NCI-H1417 treated with DMSO at 0.1 percent for 48 hours (cell line): Measurements from ENCODE around the gene POU2F2.
"Not testable (repeated sequence)": the region's sequence is repeated elsewhere in the genome, so short reads cannot be mapped to it uniquely, and the experiment has no call there.

Experiments used
- DNase-seq: peaks from one replicate; lab custom pipeline; 2025; lab: John Stamatoyannopoulos, UW

The POU2F2 gene

GRCh38 chr19:42100241-42100640 lies 32.0 kb downstream of the POU2F2 start:
- not testable (repeated sequence) for DNase-seq

- DNase-seq = no peak
Measured at GRCh38 chr19:42099336-42099925, 32.8 kb downstream of the POU2F2 start.

- no peak for DNase-seq
Measured at GRCh38 chr19:42098781-42099180, 33.5 kb downstream of the POU2F2 start.

- no peak for DNase-seq
Measured at GRCh38 chr19:42097461-42097860, 34.8 kb downstream of the POU2F2 start.

- no peak for DNase-seq
Measured at GRCh38 chr19:42096255-42096837, 35.9 kb downstream of the POU2F2 start.

- no peak for DNase-seq
Measured at GRCh38 chr19:42095814-42096230, 36.4 kb downstream of the POU2F2 start.

GRCh38 chr19:42095142-42095813 lies 37.0 kb downstream of the POU2F2 start:
- DNase-seq = no peak

- no peak for DNase-seq
Measured at GRCh38 chr19:42093926-42094325, 38.3 kb downstream of the POU2F2 start.

GRCh38 chr19:42093505-42093904 lies 38.7 kb downstream of the POU2F2 start:
- DNase-seq = no peak

- DNase-seq = no peak
Measured at GRCh38 chr19:42092350-42092749, 39.9 kb downstream of the POU2F2 start.

GRCh38 chr19:42091742-42092141 lies 40.5 kb downstream of the POU2F2 start:
- DNase-seq = no peak

GRCh38 chr19:42091300-42091699 lies 40.9 kb downstream of the POU2F2 start:
- DNase-seq = no peak

GRCh38 chr19:42090672-42091071 lies 41.6 kb downstream of the POU2F2 start:
- no peak for DNase-seq

- DNase-seq = no peak
Measured at GRCh38 chr19:42089772-42090171, 42.5 kb downstream of the POU2F2 start.

GRCh38 chr19:42089191-42089750 lies 43.0 kb downstream of the POU2F2 start:
- no peak for DNase-seq

- DNase-seq = no peak
Measured at GRCh38 chr19:42088471-42089190, 43.6 kb downstream of the POU2F2 start.

GRCh38 chr19:42086770-42087550 lies 45.3 kb downstream of the POU2F2 start:
- no peak for DNase-seq

GRCh38 chr19:42086188-42086736 lies 46.0 kb downstream of the POU2F2 start:
- DNase-seq = no peak

GRCh38 chr19:42083537-42083936 lies 48.7 kb downstream of the POU2F2 start:
- DNase-seq = no peak

- DNase-seq = no peak
Measured at GRCh38 chr19:42081584-42082203, 50.6 kb downstream of the POU2F2 start.
